HepG2 (cell line): Measurements from ENCODE around the gene VPS54. TPM values are rescaled to one million over a fixed set of nuclear protein-coding genes. Genes with fewer than 3 reads are reported as not detected.

ENCODE experiments used
- AKAP8 ChIP-seq: sonication (generic); formaldehyde crosslinking; IDR thresholded peaks from 2 replicates; pipeline ENCODE4 v1.5.1; 2020; ENCODE audit warnings: mild to moderate bottlenecking, missing genetic modification reagents
- FOXK2 ChIP-seq: fragments of 450-650 bp; IDR thresholded peaks from 2 replicates; pipeline ENCODE4 v1.6.1; 2016
- GATAD2A ChIP-seq: IDR thresholded peaks from 2 replicates; pipeline ENCODE4 v1.6.1; 2016
- GFI1 ChIP-seq: sonication (generic); formaldehyde crosslinking; IDR thresholded peaks from 2 replicates; pipeline ENCODE4 v1.5.0; 2020; ENCODE audit warnings: missing genetic modification reagents, mild to moderate bottlenecking, borderline replicate concordance
- HNRNPH1 ChIP-seq: fragments of 200-400 bp; formaldehyde crosslinking; optimal IDR thresholded peaks from 2 replicates; pipeline ENCODE3; 2017; ENCODE audit warnings: mild to moderate bottlenecking, low read depth, low read length
- MIER2 ChIP-seq: IDR thresholded peaks from 2 replicates; pipeline ENCODE4 v1.6.1; 2016; ENCODE audit warnings: missing biosample characterization, missing genetic modification reagents
- NFIB ChIP-seq: sonication (generic); formaldehyde crosslinking; IDR thresholded peaks from 2 replicates; pipeline ENCODE4 v1.9.0; 2021; ENCODE audit warnings: missing genetic modification reagents, mild to moderate bottlenecking, borderline replicate concordance
- PCBP2 ChIP-seq: fragments of 200-400 bp; formaldehyde crosslinking; optimal IDR thresholded peaks from 2 replicates; pipeline ENCODE3; 2018; ENCODE audit warnings: low read length, low read depth; ENCODE audit not compliant: poor library complexity, severe bottlenecking
- RFX5 ChIP-seq: IDR thresholded peaks from 2 replicates; pipeline ENCODE4 v1.6.1; 2011; ENCODE audit warnings: low read depth, low read length, improper control_type of control experiment
- RXRA ChIP-seq: sonication (generic); formaldehyde crosslinking; IDR thresholded peaks from 2 replicates; pipeline ENCODE4 v1.5.1; 2020; ENCODE audit warnings: missing genetic modification reagents
- XBP1 ChIP-seq: sonication (generic); formaldehyde crosslinking; IDR thresholded peaks from 2 replicates; pipeline ENCODE4 v1.5.0; 2020; ENCODE audit warnings: missing genetic modification reagents
- ZBTB33 ChIP-seq: sonication (generic); formaldehyde crosslinking; IDR thresholded peaks from 2 replicates; pipeline ENCODE4 v1.4.0; 2020; ENCODE audit warnings: missing genetic modification reagents
- ZC3H13 ChIP-seq: sonication (generic); formaldehyde crosslinking; IDR thresholded peaks from 2 replicates; pipeline ENCODE4 v1.8.1; 2023; ENCODE audit warnings: mild to moderate bottlenecking, missing genetic modification reagents, moderate library complexity
- ZNF317 ChIP-seq: sonication (generic); formaldehyde crosslinking; IDR thresholded peaks from 2 replicates; pipeline ENCODE4 v1.5.0; 2020; ENCODE audit warnings: mild to moderate bottlenecking, missing genetic modification reagents
- ZNF367 ChIP-seq: sonication (generic); formaldehyde crosslinking; IDR thresholded peaks from 2 replicates; pipeline ENCODE4 v1.4.0; 2020; ENCODE audit warnings: missing genetic modification reagents, borderline replicate concordance
- ZNF430 ChIP-seq: sonication (generic); formaldehyde crosslinking; IDR thresholded peaks from 2 replicates; pipeline ENCODE4 v1.9.0; 2021; ENCODE audit warnings: mild to moderate bottlenecking, missing genetic modification reagents
- ZNF446 ChIP-seq: sonication (generic); formaldehyde crosslinking; IDR thresholded peaks from 2 replicates; pipeline ENCODE4 v1.5.0; 2020; ENCODE audit warnings: mild to moderate bottlenecking, missing genetic modification reagents
- ZNF660 ChIP-seq: sonication (generic); formaldehyde crosslinking; IDR thresholded peaks from 2 replicates; pipeline ENCODE4 v1.5.1; 2020; ENCODE audit warnings: mild to moderate bottlenecking, low read depth, missing genetic modification reagents, borderline replicate concordance
- ZNF850 ChIP-seq: sonication (generic); formaldehyde crosslinking; conservative IDR thresholded peaks from 2 replicates; pipeline ENCODE4 v1.9.0; 2021; ENCODE audit warnings: mild to moderate bottlenecking, missing genetic modification reagents
- polyA plus RNA-seq, 8 experiments: library from polyadenylated mRNA; depleted of rRNA in 3 of 8; stranded (reverse) in 7 of 8; unstranded in 1 of 8; fragments of >200 nt; fragmentation: Illumina TruSeq in 4 of 8; extraction: Trizol in 4 of 8; gene quantifications; 2 replicates each; pipeline versions ENCODE4 v1.2.1 to v1.2.3, GENCODE V29; 2011 to 2016; ENCODE audit warnings: low read depth in 4 of 8, missing spikeins in 1 of 8, mixed read lengths in 1 of 8; ENCODE audit not compliant: insufficient read depth in 1 of 8
- total RNA-seq, 5 experiments: library from RNA; depleted of rRNA; stranded (reverse); fragments of >200 nt; fragmentation: Illumina TruSeq; extraction: Trizol; gene quantifications; 2 replicates each; pipeline ENCODE4 v1.2.3, GENCODE V29; 2016; ENCODE audit warnings: low read depth in 1 of 5
- TF ChIP-seq, protein P1 (sequence below): sonication (generic); formaldehyde crosslinking; IDR thresholded peaks from 2 replicates; pipeline ENCODE4 v1.4.0; 2020; ENCODE audit warnings: mild to moderate bottlenecking, low read depth, missing genetic modification reagents

The VPS54 gene
- total and polyA plus RNA-seq, 2 of the 13 experiments (the other 11 are each of a cell fraction or from before 2014, with no cell fraction given): 64.7 to 77.5 TPM

- TF ChIP-seq, protein P1, sequence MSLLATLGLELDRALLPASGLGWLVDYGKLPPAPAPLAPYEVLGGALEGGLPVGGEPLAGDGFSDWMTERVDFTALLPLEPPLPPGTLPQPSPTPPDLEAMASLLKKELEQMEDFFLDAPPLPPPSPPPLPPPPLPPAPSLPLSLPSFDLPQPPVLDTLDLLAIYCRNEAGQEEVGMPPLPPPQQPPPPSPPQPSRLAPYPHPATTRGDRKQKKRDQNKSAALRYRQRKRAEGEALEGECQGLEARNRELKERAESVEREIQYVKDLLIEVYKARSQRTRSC (CRISPR knock-in tag): no peak
- TF ChIP-seq AKAP8 (CRISPR knock-in tag): no peak
- TF ChIP-seq FOXK2: no peak
- TF ChIP-seq ZBTB33: peak; percentile 96
- TF ChIP-seq ZNF430: no peak
- no peak for TF ChIP-seq ZNF317 (CRISPR knock-in tag)
- TF ChIP-seq ZNF850 (CRISPR knock-in tag): no peak
- no peak for TF ChIP-seq GFI1
- TF ChIP-seq RFX5: no peak
- TF ChIP-seq ZNF446: no peak
- 0 out of 2 replicates have a peak, but pooled peaks have one; percentile 23 for TF ChIP-seq RXRA
- TF ChIP-seq HNRNPH1: no peak
- no peak for TF ChIP-seq ZC3H13 (CRISPR knock-in tag)
- TF ChIP-seq NFIB: no peak
- no peak for TF ChIP-seq PCBP2
- TF ChIP-seq GATAD2A (CRISPR knock-in tag): peak; percentile 58
- no peak for TF ChIP-seq ZNF660 (CRISPR knock-in tag)
- TF ChIP-seq MIER2 (CRISPR knock-in tag): no peak
- TF ChIP-seq ZNF367: no peak
- no peak for TF ChIP-seq XBP1 (CRISPR knock-in tag)
Observed at GRCh38 chr2:64000630-64001381, 18.4 kb downstream of the VPS54 start (continued).
